Peyer's patch (tissue), 4 donors: ENCODE measurements around the gene INSIG2. TPM values are rescaled to one million over a fixed set of nuclear protein-coding genes. Genes with fewer than 3 reads are reported as not detected.

Experiments used
- DNase-seq, 3 donors: peaks; one replicate each; pipeline ENCODE4 v3.0.0-alpha.2; 2017 to 2019
- H3K27ac ChIP-seq, 4 donors: fragments of 200-600 bp; sonication (generic); one replicate each; pipeline ENCODE4 v1.5.1; 2016 to 2019
- H3K27me3 ChIP-seq, 2 donors: fragments of 200-600 bp; sonication (generic); one replicate each; pipeline ENCODE4 v1.5.1; 2019
- H3K36me3 ChIP-seq, 3 donors: fragments of 200-600 bp; sonication (generic); one replicate each; pipeline ENCODE4 v1.5.1; 2016 to 2019
- H3K4me1 ChIP-seq, 4 donors: fragments of 200-600 bp; sonication (generic); one replicate each; pipeline ENCODE4 v1.5.1; 2016 to 2019
- H3K4me3 ChIP-seq, 4 donors: fragments of 200-600 bp; sonication (generic); 1 replicate in 3 of 4; 2 replicates in 1 of 4; pipeline ENCODE4 v1.5.1; 2016 to 2019; ENCODE audit warnings: mild to moderate bottlenecking in 1 of 4
- H3K9me3 ChIP-seq, 4 donors: fragments of 200-600 bp; sonication (generic); one replicate each; pipeline ENCODE4 v1.5.1; 2016 to 2019; ENCODE audit warnings: mild to moderate bottlenecking in 1 of 4
- CTCF ChIP-seq, 6 experiments: fragments of 450-650 bp in 4 of 6; fragments of 200-600 bp in 2 of 6; sonication (generic) in 1 of 6; IDR thresholded peaks; one replicate each; pipeline ENCODE4 v1.5.1; 2017 to 2019; ENCODE audit warnings: antibody characterized with exemption in 6 of 6, mild to moderate bottlenecking in 3 of 6, moderate library complexity in 1 of 6
- POLR2A ChIP-seq, 2 donors: fragments of 450-650 bp; IDR thresholded peaks; one replicate each; pipeline ENCODE4 v1.5.1; 2017; ENCODE audit warnings: antibody characterized with exemption in 2 of 2, mild to moderate bottlenecking in 2 of 2, moderate library complexity in 2 of 2
- total RNA-seq, 4 donors: library from RNA; depleted of rRNA; stranded (reverse); fragments of >200 nt; gene quantifications; one replicate each; pipeline ENCODE4 v1.1.0, GENCODE V29; 2016

INSIG2 gene
- total RNA-seq, 4 donors from 2014 or later: 11.4 to 29.7 (median 21.5) TPM

GRCh38 chr2:118123561-118124232, 35.4 kb downstream of the INSIG2 start:
- no peak for DNase-seq
- TF ChIP-seq CTCF (IDR thresholded peaks at IDR 0.05) (no peak), POLR2A (IDR thresholded peaks at IDR 0.05) (no peak)
- H3K27ac ChIP-seq: no peak overlapping the region
- H3K9me3 ChIP-seq: no peaks in the 10 kb centered on the region
- H3K36me3 ChIP-seq: no peaks in the 10 kb centered on the region
- no peaks in the 10 kb centered on the region for H3K27me3 ChIP-seq
- no peaks in the 10 kb centered on the region for H3K4me1 ChIP-seq
- H3K4me3 ChIP-seq: no peak overlapping the region

DNA sequence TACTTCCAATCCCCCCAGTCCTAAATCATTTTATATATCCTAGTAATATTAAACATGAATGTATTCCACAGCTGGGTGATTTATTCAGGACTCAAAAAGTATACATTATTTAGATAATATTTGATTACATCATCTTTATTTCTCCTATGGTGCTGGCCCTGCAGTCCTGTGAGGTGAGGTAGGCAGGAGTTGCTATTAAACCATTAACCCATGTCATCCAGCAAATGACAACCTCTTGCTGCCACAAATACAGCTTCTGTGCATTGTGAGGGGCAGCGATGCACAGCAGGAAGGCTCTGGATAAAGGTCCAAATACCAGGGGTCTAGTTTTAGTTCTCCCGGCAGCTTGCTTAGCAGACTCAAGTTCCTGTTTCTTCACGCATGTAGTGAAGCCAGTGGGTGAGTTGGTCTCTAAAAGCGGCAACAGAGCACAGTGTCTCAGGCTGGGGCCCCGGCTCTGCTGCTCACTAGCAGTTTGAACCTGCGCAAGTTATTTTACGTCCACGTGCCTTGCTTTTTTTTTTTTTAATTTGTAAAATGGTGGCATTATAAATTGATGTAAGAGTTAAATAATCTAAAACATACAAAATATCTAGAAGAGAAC, 36.1 kb downstream of the INSIG2 start:
- Histone ChIP-seq H3K27ac (no peak overlapping the region), H3K27me3 (no peaks in the 10 kb centered on the region), H3K36me3 (no peaks in the 10 kb centered on the region), H3K4me1 (no peaks in the 10 kb centered on the region), H3K9me3 (no peaks in the 10 kb centered on the region), H3K4me3 (no peak overlapping the region)
- TF ChIP-seq CTCF (IDR thresholded peaks at IDR 0.05) (no peak), POLR2A (IDR thresholded peaks at IDR 0.05) (no peak)
- no peak for DNase-seq

DNA sequence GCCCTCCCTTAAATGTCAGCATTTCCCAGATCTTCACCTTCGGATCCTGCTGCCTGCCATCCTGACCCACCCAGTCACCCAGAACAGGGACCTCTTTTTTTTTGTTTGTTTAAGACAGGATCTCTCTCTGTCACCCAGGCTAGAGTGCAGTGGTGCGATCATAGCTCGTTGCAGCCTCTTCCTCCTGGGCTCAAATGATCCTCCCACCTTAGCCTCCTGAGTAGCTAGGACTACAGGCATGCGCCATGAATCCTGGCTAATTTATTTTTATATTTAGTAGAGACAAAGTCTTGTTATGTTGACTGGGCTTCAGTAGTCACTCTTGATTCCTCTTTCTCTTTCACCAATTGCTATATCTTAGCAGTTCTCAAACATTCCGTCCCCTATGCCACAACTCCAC, 39.0 kb downstream of the INSIG2 start:
- Histone ChIP-seq H3K27me3 (no peaks in the 10 kb centered on the region), H3K27ac (no peak overlapping the region), H3K36me3 (no peaks in the 10 kb centered on the region), H3K4me3 (no peak overlapping the region), H3K4me1 (no peaks in the 10 kb centered on the region), H3K9me3 (no peaks in the 10 kb centered on the region)
- TF ChIP-seq CTCF (IDR thresholded peaks at IDR 0.05): no peak
- TF ChIP-seq POLR2A (IDR thresholded peaks at IDR 0.05): no peak
- no peak for DNase-seq

DNA sequence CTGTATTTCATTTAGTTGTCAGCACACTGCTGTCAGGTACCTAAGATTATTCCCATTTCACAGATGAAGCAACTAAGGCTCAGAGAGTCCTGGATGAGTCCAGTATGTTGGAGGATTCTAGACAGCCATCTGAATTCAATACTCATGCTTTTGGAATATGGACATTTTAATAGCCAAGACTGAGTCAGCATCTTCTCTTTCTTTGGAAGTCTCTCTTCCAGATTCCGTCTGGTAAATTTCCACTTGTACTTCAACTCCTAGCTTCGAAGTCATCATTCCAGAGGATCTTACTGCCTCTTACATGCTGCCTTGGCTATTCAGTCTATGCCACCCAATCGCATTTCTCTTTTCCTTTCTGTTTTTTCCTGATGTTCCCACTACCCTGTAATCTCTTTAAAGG, 40.6 kb downstream of the INSIG2 start:
- TF ChIP-seq CTCF (IDR thresholded peaks at IDR 0.05) (no peak), POLR2A (IDR thresholded peaks at IDR 0.05) (no peak)
- Histone ChIP-seq H3K27me3 (no peaks in the 10 kb centered on the region), H3K27ac (no peak overlapping the region), H3K36me3 (no peaks in the 10 kb centered on the region), H3K4me1 (no peaks in the 10 kb centered on the region), H3K4me3 (no peak overlapping the region), H3K9me3 (no peaks in the 10 kb centered on the region)
- DNase-seq: no peak

DNA sequence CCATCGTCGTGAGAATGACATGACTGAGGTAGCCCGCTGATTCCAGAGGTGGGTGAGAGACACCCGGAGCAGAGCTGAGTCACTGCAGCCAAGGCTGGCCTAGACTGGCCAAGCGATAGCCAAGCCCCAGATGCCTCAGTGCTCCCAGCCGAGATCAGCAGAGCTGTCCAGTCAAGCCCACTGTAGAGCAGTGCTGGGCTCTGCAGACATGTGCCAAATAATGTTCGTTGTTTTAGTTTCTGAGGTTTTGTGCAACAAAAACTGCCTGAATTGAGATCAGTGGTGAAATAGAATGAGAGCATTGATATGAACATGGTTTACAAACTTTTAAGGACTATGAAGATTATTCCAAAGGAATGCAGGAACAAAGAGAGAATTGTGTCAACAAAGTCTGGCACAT, 42.1 kb downstream of the INSIG2 start:
- DNase-seq: no peak
- no peaks in the 10 kb centered on the region for H3K27me3 ChIP-seq

More for the DNA sequence above, 42.1 kb downstream of the INSIG2 start:
- H3K4me1 ChIP-seq: no peaks in the 10 kb centered on the region
- no peak for TF ChIP-seq POLR2A (IDR thresholded peaks at IDR 0.05)
- no peak for TF ChIP-seq CTCF (IDR thresholded peaks at IDR 0.05)
- H3K9me3 ChIP-seq: no peaks in the 10 kb centered on the region
- no peaks in the 10 kb centered on the region for H3K36me3 ChIP-seq
- no peak overlapping the region for H3K27ac ChIP-seq
- H3K4me3 ChIP-seq: no peak overlapping the region
